ENCODE data around the gene DIP2C. TPM values are rescaled to one million over a fixed set of nuclear protein-coding genes. Genes with fewer than 3 reads are reported as not detected.
"Not testable (repeated sequence)": the region's sequence is repeated elsewhere in the genome, so short reads cannot be mapped to it uniquely, and the experiment has no call there.

The DIP2C gene
- polyA plus RNA-seq, 3 donors = 0.11 TPM; not detected in 2

GRCh38 chr10:395665-396064 is 293.8 kb downstream of the DIP2C start:
- Histone ChIP-seq H3K4me3 (replicated peaks in 1 of 3; ENCODE audit: low read depth in 2 of 3, low read length in 3 of 3) (no peak overlapping the region), H3K4me1 (ENCODE audit: control insufficient read depth in 1 of 2, insufficient read depth in 2 of 2, low read length in 2 of 2) (peaks cover 4 to 5% of the 10 kb centered on the region in 2 donors), H3K9me3 (replicated peaks in 1 of 2; ENCODE audit: control insufficient read depth in 1 of 2, insufficient read depth in 1 of 2, low read length in 2 of 2) (no peaks in the 10 kb centered on the region), H3K27ac (ENCODE audit: low read depth in 1 of 2, low read length in 2 of 2) (no peak overlapping the region), H3K4me2 (replicated peaks; ENCODE audit: extremely low read depth, low read length, poor library complexity, severe bottlenecking) (no peak overlapping the region), H2AFZ (ENCODE audit: insufficient read depth, low read depth, low read length, poor library complexity, severe bottlenecking) (no peak overlapping the region), H3K36me3 (replicated peaks in 1 of 2; ENCODE audit: control insufficient read depth in 1 of 2, insufficient read depth in 2 of 2, low read length in 2 of 2) (no peaks in the 10 kb centered on the region), H4K20me1 (ENCODE audit: insufficient read depth, low read length) (no peaks in the 10 kb centered on the region), H3K79me2 (ENCODE audit: insufficient read depth, low read length) (no peaks in the 10 kb centered on the region), H3K9ac (ENCODE audit: insufficient read depth, low read length, poor library complexity, severe bottlenecking) (no peak overlapping the region), H3K27me3 (ENCODE audit: control insufficient read depth in 2 of 2, insufficient read depth in 2 of 2, low read length in 2 of 2) (no peaks in the 10 kb centered on the region)
- DNase-seq = no peak
- no peak overlapping the region for H3K27ac Mint-ChIP-seq
- H3K4me1 Mint-ChIP-seq = peaks cover 8% of the 10 kb centered on the region
- no peak overlapping the region for H3K4me3 Mint-ChIP-seq
- WGBS (ENCODE audit: insufficient coverage) = 100% methylated on average over 3 of the region's 7 CpGs
- TF ChIP-seq, protein P1, sequence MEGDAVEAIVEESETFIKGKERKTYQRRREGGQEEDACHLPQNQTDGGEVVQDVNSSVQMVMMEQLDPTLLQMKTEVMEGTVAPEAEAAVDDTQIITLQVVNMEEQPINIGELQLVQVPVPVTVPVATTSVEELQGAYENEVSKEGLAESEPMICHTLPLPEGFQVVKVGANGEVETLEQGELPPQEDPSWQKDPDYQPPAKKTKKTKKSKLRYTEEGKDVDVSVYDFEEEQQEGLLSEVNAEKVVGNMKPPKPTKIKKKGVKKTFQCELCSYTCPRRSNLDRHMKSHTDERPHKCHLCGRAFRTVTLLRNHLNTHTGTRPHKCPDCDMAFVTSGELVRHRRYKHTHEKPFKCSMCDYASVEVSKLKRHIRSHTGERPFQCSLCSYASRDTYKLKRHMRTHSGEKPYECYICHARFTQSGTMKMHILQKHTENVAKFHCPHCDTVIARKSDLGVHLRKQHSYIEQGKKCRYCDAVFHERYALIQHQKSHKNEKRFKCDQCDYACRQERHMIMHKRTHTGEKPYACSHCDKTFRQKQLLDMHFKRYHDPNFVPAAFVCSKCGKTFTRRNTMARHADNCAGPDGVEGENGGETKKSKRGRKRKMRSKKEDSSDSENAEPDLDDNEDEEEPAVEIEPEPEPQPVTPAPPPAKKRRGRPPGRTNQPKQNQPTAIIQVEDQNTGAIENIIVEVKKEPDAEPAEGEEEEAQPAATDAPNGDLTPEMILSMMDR (IDR thresholded peaks at IDR 0.05) = no peak
- no peaks in the 10 kb centered on the region for H3K36me3 Mint-ChIP-seq
- intact Hi-C loops (cut with micrococcal nuclease) = no loop called here
- H3K27me3 Mint-ChIP-seq (ENCODE audit: low read depth in 3 of 3) = peaks cover 5 to 10% (median 7%) of the 10 kb centered on the region in 3 donors
- H3K9me3 Mint-ChIP-seq = peaks cover 0 to 7% (median 2%) of the 10 kb centered on the region in 7 donors

- intact Hi-C loops (cut with micrococcal nuclease); H3K27me3 Mint-ChIP-seq (ENCODE audit: low read depth in 3 of 3); H3K36me3 ChIP-seq (replicated peaks in 1 of 2; ENCODE audit: control insufficient read depth in 1 of 2, insufficient read depth in 2 of 2, low read length in 2 of 2); H3K79me2 ChIP-seq (ENCODE audit: insufficient read depth, low read length); H3K27me3 ChIP-seq (ENCODE audit: control insufficient read depth in 2 of 2, insufficient read depth in 2 of 2, low read length in 2 of 2); H4K20me1 ChIP-seq (ENCODE audit: insufficient read depth, low read length); H3K9me3 Mint-ChIP-seq; H3K4me1 ChIP-seq (ENCODE audit: control insufficient read depth in 1 of 2, insufficient read depth in 2 of 2, low read length in 2 of 2); H3K9ac ChIP-seq (ENCODE audit: insufficient read depth, low read length, poor library complexity, severe bottlenecking); H3K36me3 Mint-ChIP-seq; H3K9me3 ChIP-seq (replicated peaks in 1 of 2; ENCODE audit: control insufficient read depth in 1 of 2, insufficient read depth in 1 of 2, low read length in 2 of 2); H3K4me1 Mint-ChIP-seq: not testable (repeated sequence)
- H2AFZ ChIP-seq (ENCODE audit: insufficient read depth, low read depth, low read length, poor library complexity, severe bottlenecking) = peak overlapping the region; percentile 39
- DNase-seq = peak; percentile 18 to 62 (median 26)
- H3K4me3 ChIP-seq (replicated peaks in 1 of 3; ENCODE audit: low read depth in 2 of 3, low read length in 3 of 3) = peak overlapping the region in 2 of 3 experiments; percentile 1 to 46
- peak overlapping the region; percentile 43 to 51 for H3K27ac ChIP-seq (ENCODE audit: low read depth in 1 of 2, low read length in 2 of 2)
- WGBS (ENCODE audit: insufficient coverage) = 48% methylated on average over 18 of the region's 21 CpGs
- H3K27ac Mint-ChIP-seq = peak overlapping the region in 4 of 7 donors; percentile 31 to 77 (median 54)
- H3K4me2 ChIP-seq (replicated peaks; ENCODE audit: extremely low read depth, low read length, poor library complexity, severe bottlenecking) = peak overlapping the region; percentile 44
- peak overlapping the region; percentile 38 to 73 for H3K4me3 Mint-ChIP-seq
These were observed 294.9 kb downstream of the DIP2C start for GRCh38 chr10:394439-395101.

All from CD14-positive monocyte (primary cell).